A673 (cell line): Measurements from ENCODE around the gene C2CD3. TPM values are rescaled to one million over a fixed set of nuclear protein-coding genes. Genes with fewer than 3 reads are reported as not detected.

Experiments
- BruUV-seq: library from RNA; stranded (reverse); fragments of 400-500 nt; replicated peaks from 2 replicates; lab custom pipeline; 2021; lab: Mats Ljungman, UMichigan
- CTCF ChIA-PET: fragments of 300-600 bp; sonication (Branson Sonifier 250); formaldehyde crosslinking; loops from one replicate; lab custom pipeline; 2022; ENCODE audit warnings: antibody characterized with exemption; lab: Charles Lee
- POLR2A ChIA-PET: fragments of 300-600 bp; sonication (Branson Sonifier 250); formaldehyde crosslinking; loops from one replicate; lab custom pipeline; 2022; ENCODE audit warnings: antibody characterized with exemption; ENCODE audit not compliant: low non-redundant PET; lab: Charles Lee
- DNase-seq: peaks from one replicate; pipeline ENCODE4 v3.0.0-alpha.2; 2015; ENCODE audit warnings: low spot score
- H3K27ac ChIP-seq: fragments of 200-600 bp; sonication (generic); 2 replicates; pipeline ENCODE4 v1.5.1; 2016; ENCODE audit warnings: mixed run types, low read depth, mild to moderate bottlenecking, mixed read lengths, antibody characterized with exemption, low read length; ENCODE audit not compliant: poor library complexity, severe bottlenecking
- H3K27me3 ChIP-seq: fragments of 200-600 bp; sonication (generic); replicated peaks from 2 replicates; pipeline ENCODE4 v1.6.1; 2017; ENCODE audit warnings: mixed run types, low read depth, mild to moderate bottlenecking, mixed read lengths, antibody characterized with exemption, low read length; ENCODE audit not compliant: insufficient read depth, poor library complexity
- H3K36me3 ChIP-seq: fragments of 200-600 bp; sonication (generic); 2 replicates; pipeline ENCODE4 v1.6.1; 2016; ENCODE audit warnings: mixed run types, mild to moderate bottlenecking, mixed read lengths, antibody characterized with exemption, low read length; ENCODE audit not compliant: insufficient read depth, poor library complexity, severe bottlenecking
- H3K4me1 ChIP-seq: fragments of 200-600 bp; sonication (generic); 2 replicates; pipeline ENCODE4 v1.6.1; 2017; ENCODE audit warnings: mixed run types, mild to moderate bottlenecking, mixed read lengths, antibody characterized with exemption, low read length; ENCODE audit not compliant: insufficient read depth, poor library complexity, severe bottlenecking
- H3K4me3 ChIP-seq: fragments of 200-600 bp; sonication (generic); 2 replicates; pipeline ENCODE4 v1.5.1; 2016; ENCODE audit warnings: low read depth, mixed run types, mild to moderate bottlenecking, mixed read lengths, low read length; ENCODE audit not compliant: poor library complexity, severe bottlenecking
- H3K9me3 ChIP-seq: fragments of 200-600 bp; sonication (generic); 2 replicates; pipeline ENCODE4 v1.6.1; 2016; ENCODE audit warnings: mixed run types, low read depth, mild to moderate bottlenecking, mixed read lengths, antibody characterized with exemption, low read length; ENCODE audit not compliant: poor library complexity, severe bottlenecking
- EZH2 ChIP-seq: fragments of 200-600 bp; sonication (generic); IDR thresholded peaks from 2 replicates; pipeline ENCODE4 v1.6.1; 2017; ENCODE audit warnings: borderline replicate concordance, low read depth, mild to moderate bottlenecking, mixed read lengths, antibody characterized with exemption, low read length; ENCODE audit not compliant: poor library complexity, severe bottlenecking
- intact Hi-C: fragments of 100-400 bp; cut with micrococcal nuclease; formaldehyde crosslinking; loops from one replicate; pipeline ENCODE4 v1.10.0; 2022; ENCODE audit not compliant: unreplicated experiment
- total RNA-seq: library from RNA; stranded (reverse); gene quantifications from 2 replicates; pipeline ENCODE4 v1.2.3, GENCODE V29; 2021
- TF ChIP-seq, protein P1 (sequence below): fragments of 300-800, 200-600 bp; sonication (generic); conservative IDR thresholded peaks from 2 replicates; pipeline ENCODE4 v1.5.1; 2017; ENCODE audit warnings: low read depth, mild to moderate bottlenecking, antibody characterized with exemption, low read length, moderate library complexity, mixed read lengths

The C2CD3 gene
- total RNA-seq, 1 experiment from 2014 or later, result 49.1 TPM

DNA sequence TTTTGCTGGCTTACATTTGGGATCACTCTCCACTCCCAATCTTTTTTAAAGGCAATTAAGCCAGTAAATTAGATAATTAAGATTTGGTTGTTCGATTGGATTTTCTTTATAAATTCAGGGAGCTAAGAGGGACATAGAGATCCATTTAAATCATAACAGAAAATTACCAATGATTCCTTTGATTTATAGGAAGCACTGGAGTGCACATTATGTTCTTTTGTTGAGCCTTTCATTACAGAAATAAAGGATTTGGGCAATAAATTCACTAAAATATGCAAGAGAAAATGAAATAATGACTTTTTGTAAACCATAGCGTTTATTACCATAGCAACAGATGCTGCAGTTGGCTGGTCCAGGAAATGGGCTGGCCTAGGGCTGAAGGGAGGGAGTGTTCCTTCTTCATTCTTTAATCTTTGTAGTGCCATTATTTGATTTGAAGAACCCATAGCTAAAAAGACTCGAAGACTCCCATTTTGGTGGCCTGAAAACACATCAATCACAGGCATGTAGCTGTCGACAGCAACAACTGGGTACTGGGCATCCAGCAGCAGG is 73.0 kb downstream of the C2CD3 start:
- Histone ChIP-seq H3K4me1 (no peaks in the 10 kb centered on the region), H3K36me3 (peaks cover 37% of the 10 kb centered on the region), H3K9me3 (no peaks in the 10 kb centered on the region), H3K4me3 (no peak overlapping the region), H3K27ac (no peak overlapping the region), H3K27me3 (no peaks in the 10 kb centered on the region)
- intact Hi-C loops, result no loop called here
- TF ChIP-seq, protein P1, sequence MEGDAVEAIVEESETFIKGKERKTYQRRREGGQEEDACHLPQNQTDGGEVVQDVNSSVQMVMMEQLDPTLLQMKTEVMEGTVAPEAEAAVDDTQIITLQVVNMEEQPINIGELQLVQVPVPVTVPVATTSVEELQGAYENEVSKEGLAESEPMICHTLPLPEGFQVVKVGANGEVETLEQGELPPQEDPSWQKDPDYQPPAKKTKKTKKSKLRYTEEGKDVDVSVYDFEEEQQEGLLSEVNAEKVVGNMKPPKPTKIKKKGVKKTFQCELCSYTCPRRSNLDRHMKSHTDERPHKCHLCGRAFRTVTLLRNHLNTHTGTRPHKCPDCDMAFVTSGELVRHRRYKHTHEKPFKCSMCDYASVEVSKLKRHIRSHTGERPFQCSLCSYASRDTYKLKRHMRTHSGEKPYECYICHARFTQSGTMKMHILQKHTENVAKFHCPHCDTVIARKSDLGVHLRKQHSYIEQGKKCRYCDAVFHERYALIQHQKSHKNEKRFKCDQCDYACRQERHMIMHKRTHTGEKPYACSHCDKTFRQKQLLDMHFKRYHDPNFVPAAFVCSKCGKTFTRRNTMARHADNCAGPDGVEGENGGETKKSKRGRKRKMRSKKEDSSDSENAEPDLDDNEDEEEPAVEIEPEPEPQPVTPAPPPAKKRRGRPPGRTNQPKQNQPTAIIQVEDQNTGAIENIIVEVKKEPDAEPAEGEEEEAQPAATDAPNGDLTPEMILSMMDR, result no peak
- TF ChIP-seq EZH2, result no peak
- ChIA-PET CTCF (no interaction called here), POLR2A (no interaction called here)
- DNase-seq, result no peak
- no TSS peak for BruUV-seq

DNA sequence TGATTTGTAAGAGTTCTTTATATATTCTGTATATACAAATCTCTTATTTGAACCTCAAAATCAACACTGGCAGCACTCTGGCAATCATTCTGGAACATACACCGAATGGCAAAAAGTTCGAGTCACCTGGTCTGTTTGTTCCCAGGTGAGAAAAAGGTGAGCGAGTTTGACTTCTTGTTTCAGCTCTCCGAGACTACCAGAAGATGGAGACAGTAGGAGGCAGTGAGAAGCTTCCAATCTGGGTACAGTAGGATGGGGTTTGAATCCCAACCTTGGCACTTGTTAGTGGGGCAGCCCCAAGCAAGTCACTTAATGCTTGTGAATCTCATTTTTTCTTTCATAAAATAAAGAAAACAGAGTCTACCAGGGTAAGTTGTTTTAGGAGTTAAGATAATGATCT is 76.4 kb downstream of the C2CD3 start:
- intact Hi-C loops, result no loop called here
- Histone ChIP-seq H3K4me1 (no peaks in the 10 kb centered on the region), H3K27me3 (no peaks in the 10 kb centered on the region), H3K27ac (no peak overlapping the region), H3K9me3 (no peaks in the 10 kb centered on the region), H3K36me3 (peaks cover 49% of the 10 kb centered on the region), H3K4me3 (no peak overlapping the region)
- ChIA-PET CTCF (no interaction called here), POLR2A (no interaction called here)
- TF ChIP-seq EZH2, result no peak
- TF ChIP-seq, protein P1, result no peak
- no peak for DNase-seq
- no TSS peak for BruUV-seq

DNA sequence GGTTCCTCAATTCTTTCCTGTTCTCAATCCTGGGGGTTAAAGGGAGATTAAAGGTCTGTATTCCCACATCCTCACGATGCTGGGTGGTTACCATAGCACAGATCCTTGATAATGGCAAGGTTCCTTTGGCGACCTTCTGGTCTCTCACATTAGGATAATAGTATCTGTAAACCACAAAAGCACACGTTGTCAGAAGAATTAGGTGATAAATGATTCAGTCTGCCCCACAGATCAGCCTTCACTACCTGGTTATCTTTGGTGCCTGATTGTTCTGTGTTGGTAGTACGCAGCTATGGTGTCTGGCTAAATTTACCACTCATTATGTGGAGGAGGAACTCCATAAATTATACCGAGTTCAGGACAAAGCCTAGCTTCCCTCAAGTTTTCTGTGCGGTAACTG is 78.4 kb downstream of the C2CD3 start:
- ChIA-PET POLR2A (no interaction called here), CTCF (no interaction called here)
- TF ChIP-seq, protein P1, result no peak
- TF ChIP-seq EZH2, result no peak
- H3K27me3 ChIP-seq, result no peaks in the 10 kb centered on the region
- no peaks in the 10 kb centered on the region for H3K4me1 ChIP-seq
- no TSS peak for BruUV-seq
- no peak overlapping the region for H3K4me3 ChIP-seq
- H3K9me3 ChIP-seq, result no peaks in the 10 kb centered on the region
- DNase-seq, result no peak
- intact Hi-C loops, result no loop called here
- peaks cover 53% of the 10 kb centered on the region for H3K36me3 ChIP-seq
- H3K27ac ChIP-seq, result no peak overlapping the region
